Measurements from ENCODE around the gene TXK.

Gene TXK

GRCh38 chr4:48109413-48110263 lies 24.4 kb downstream of the TXK start:
- peak; percentile 69 for TF ChIP-seq CTCF (conservative IDR thresholded peaks at IDR 0.05; ENCODE audit: low read depth, low read length)
- H3K4me3 ChIP-seq (ENCODE audit: low read depth, low read length): no peak overlapping the region
- DNase-seq (ENCODE audit: low read depth): peak; percentile 74

DNA sequence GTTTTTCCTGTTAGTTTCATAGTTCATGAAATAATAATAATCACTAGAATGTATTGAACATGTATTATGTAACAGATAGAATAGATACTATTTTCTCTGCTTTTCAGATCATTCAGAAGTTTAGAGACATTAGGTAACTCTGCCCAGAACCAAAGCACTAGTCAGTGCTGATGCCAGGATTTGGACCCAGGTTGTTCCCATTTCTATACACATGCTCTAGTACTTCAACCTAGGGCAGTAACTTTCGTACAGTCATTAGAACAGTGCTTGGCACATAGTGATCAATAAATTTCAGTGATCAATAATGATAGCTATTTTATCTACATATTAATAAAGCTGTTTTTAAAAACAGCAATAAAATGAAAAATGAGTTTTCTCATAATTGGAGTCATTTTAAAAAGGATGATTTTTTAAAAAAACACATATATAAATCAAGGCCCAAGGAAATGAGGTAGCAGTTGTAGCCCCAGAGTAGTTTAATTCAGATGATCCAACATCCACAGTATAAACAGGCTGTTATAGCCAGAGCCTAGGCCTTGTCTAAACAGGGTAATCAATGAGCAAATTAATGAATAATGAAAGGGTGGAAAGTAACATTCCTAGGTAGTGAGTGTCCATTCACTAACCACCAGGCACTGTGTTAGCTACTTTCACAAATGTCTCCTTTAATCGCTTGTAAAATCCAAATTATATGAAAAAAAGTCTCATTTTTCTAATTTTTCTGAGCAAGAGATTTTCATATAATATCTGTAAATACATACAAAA lies 25.6 kb downstream of the TXK start:
- no peak for DNase-seq (ENCODE audit: low read depth)
- H3K4me3 ChIP-seq (ENCODE audit: low read depth, low read length): no peak overlapping the region
- no peak for TF ChIP-seq CTCF (conservative IDR thresholded peaks at IDR 0.05; ENCODE audit: low read depth, low read length)

DNA sequence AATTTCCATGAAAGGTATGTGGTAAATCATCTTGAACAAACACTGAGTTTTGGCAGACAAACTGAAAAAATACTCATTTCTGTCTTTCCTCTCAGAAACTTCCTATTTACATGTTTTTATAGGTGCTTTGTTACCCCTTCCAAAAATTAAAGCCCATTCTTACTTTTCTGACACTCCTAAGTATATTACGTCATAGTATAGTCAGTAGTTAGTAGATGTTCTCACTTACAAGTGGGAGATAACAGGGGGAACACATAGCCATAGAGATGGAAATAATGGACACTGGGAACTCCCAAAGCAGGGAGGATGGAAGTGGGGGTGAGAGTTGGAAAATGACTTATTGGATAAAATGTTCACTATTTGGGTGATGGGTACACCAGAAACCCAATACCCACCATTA lies 28.8 kb downstream of the TXK start:
- TF ChIP-seq CTCF (conservative IDR thresholded peaks at IDR 0.05; ENCODE audit: low read depth, low read length): no peak

DNA sequence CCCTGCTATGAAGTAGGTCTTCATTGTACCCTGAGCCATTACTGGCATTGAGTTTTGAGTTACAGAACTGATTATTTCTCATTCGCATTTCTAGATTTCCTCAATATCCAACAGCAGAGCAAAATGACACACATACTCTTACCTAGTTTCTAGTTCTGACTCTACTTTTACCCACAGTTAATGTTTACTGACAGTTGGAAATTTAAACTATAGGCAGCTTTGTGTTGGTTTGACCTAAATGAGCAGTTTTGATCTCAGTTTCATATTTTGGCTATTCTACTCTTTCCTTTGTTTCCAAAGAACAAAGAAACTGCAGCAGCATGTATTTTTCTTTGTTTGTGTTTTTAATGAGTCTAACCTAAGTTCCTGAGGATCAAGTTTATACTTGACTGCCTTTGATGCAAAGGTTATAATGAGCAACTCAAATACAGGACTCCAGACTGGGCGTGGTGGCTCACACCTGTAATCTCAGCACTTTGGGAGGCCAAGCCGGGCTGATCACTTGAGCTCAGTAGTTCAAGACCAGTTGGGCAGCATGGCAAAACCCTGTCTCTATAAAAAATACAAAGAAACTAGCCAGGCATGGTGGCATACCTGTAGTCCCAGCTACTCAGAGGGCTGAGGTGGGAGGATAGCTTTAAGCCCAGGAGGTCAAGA lies 30.4 kb downstream of the TXK start:
- H3K4me3 ChIP-seq (ENCODE audit: low read depth, low read length): no peak overlapping the region
- TF ChIP-seq CTCF (conservative IDR thresholded peaks at IDR 0.05; ENCODE audit: low read depth, low read length): no peak
- no peak for DNase-seq (ENCODE audit: low read depth)

More for the DNA sequence above, 28.8 kb downstream of the TXK start:
- H3K4me3 ChIP-seq (ENCODE audit: low read depth, low read length): no peak overlapping the region
- DNase-seq (ENCODE audit: low read depth): no peak

DNA sequence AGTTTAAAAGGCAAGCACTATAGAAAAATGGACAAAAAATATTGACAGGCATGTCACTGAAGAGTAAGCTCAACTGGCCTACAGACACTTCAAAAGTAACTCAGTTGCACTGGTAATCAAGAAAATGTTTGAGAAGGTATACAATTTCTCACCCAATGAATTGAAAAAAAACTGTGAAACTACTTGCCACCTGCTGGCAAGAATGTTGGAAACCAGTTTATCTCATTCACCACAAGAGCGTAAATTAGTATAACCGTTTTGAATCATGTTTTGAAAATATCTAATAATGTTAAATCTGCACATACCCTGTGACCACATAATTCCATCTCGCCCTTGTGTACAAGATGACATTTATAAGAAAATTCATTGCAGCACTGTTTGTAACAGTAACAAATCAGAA lies 31.7 kb downstream of the TXK start:
- no peak overlapping the region for H3K4me3 ChIP-seq (ENCODE audit: low read depth, low read length)
- TF ChIP-seq CTCF (conservative IDR thresholded peaks at IDR 0.05; ENCODE audit: low read depth, low read length): peak; percentile 40
- peak; percentile 14 for DNase-seq (ENCODE audit: low read depth)

- no peak for DNase-seq (ENCODE audit: low read depth)
- TF ChIP-seq CTCF (conservative IDR thresholded peaks at IDR 0.05; ENCODE audit: low read depth, low read length): no peak
- no peak overlapping the region for H3K4me3 ChIP-seq (ENCODE audit: low read depth, low read length)
Measured at GRCh38 chr4:48100256-48100655, 33.8 kb downstream of the TXK start.
